Muscle of leg (tissue), 11 donors: Measurements from ENCODE around the gene FOXA3. TPM values are rescaled to one million over a fixed set of nuclear protein-coding genes. Genes with fewer than 3 reads are reported as not detected.

Experiments
- DNase-seq: peaks from one replicate; pipeline ENCODE4 v3.0.0; 2013
- H3K27ac ChIP-seq: one replicate; pipeline ENCODE4 v1.5.1; 2013; ENCODE audit warnings: mild to moderate bottlenecking, low read length, control low read depth
- H3K27me3 ChIP-seq: one replicate; pipeline ENCODE4 v1.6.1; 2013; ENCODE audit warnings: low read length; ENCODE audit not compliant: control insufficient read depth, insufficient read depth
- H3K36me3 ChIP-seq: one replicate; pipeline ENCODE4 v1.6.1; 2013; ENCODE audit warnings: low read length; ENCODE audit not compliant: control insufficient read depth, insufficient read depth
- H3K4me1 ChIP-seq: one replicate; pipeline ENCODE4 v1.6.1; 2013; ENCODE audit warnings: low read length; ENCODE audit not compliant: control insufficient read depth, insufficient read depth
- H3K4me3 ChIP-seq: one replicate; pipeline ENCODE4 v1.5.1; 2013; ENCODE audit warnings: low read length, control low read depth
- H3K9me3 ChIP-seq: replicated peaks from 2 replicates; pipeline ENCODE4 v1.6.1; 2013; ENCODE audit warnings: low read depth, low read length; ENCODE audit not compliant: control insufficient read depth
- WGBS: methylation state at CpG from one replicate; pipeline ENCODE4 v1.1.5; 2013; ENCODE audit warnings: missing lambda C conversion rate; ENCODE audit not compliant: insufficient coverage; 5-methylcytosine and 5-hydroxymethylcytosine counted together
- polyA plus RNA-seq, 8 donors: library from polyadenylated mRNA; unstranded; fragments of 120-200 nt; gene quantifications; one replicate each; pipeline versions ENCODE4 v1.2.1 to v1.2.3, GENCODE V29; 2013; ENCODE audit warnings: inconsistent platforms in 1 of 8, low replicate concordance in 1 of 8; ENCODE audit not compliant: insufficient read length in 8 of 8, insufficient read depth in 1 of 8
- total RNA-seq: library from RNA; stranded (reverse); fragments of 120-200 nt; gene quantifications from one replicate; pipeline ENCODE4 v1.2.4, GENCODE V29; 2013

Gene FOXA3
- total and polyA plus RNA-seq, 9 donors, result 0.09 to 0.41 (median 0.12) TPM; not detected in 6

DNA sequence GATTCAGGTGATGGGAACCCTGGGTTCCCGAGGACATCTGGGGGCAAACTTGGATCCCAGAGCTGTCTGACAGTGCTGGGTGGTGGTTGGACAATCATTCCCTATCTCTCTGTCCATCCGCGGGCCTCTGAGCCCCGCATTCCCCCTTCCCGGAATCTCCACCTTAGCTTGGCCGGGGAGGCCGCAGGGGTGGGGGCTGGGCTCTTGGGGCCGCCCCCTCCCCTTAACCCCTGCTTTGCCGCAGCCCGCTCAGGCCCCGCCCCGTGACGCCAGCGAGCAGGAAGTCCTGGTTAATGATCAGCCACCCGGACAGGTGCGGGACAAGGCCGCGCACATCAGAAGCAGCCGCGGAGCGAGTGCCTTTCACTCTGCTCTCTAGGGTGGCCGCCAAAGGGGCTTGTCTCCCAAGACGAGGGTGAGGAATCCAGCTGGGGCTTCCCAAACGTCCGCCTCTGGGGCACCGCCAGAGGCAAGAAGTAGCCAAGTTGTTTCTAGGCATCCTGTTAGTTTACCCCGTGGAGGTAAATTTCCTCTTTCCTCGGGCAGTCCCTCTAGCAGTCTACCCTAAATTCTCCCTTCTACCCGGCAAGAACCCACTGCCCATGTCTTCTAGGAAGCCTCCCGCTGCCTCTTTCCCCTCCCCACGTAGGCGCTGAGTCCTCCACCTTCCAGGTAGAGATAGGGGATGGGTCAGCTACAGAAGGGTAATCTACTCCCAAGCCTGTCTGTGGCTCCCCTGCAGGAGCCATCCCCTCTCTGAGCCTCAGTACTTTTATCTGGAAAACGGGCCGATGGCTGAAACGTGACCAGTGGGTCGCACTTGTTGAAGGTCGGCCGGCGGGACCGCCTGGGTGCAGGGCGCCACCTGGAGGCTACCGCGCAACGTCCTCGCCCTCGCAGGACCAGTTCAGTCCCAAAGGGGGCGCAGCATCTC, 18.8 kb downstream of the FOXA3 start:
- Histone ChIP-seq H3K4me1 (peaks cover 46% of the 10 kb centered on the region), H3K36me3 (peaks cover 20% of the 10 kb centered on the region)
- 7% methylated on average over 28 of the region's 47 CpGs for WGBS

DNA sequence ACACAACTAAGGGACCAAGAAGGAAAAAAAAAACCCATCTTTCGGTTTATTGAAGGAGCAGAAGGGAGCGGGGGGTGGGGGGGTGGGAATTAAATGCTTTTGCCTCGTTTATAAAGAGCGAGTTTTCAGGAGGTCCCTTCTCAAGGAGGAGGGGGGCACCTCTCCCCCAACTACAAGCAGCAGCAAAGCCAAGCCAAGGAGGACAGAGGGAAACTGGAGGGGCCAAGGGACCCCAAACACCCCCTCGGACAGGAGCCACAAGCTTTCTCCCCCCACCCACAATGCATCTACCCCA, 19.4 kb downstream of the FOXA3 start:
- no CpG with 5 or more reads among the region's 5 CpGs for WGBS
- Histone ChIP-seq H3K36me3 (peaks cover 20% of the 10 kb centered on the region), H3K27ac (no peak overlapping the region), H3K27me3 (peaks cover 2% of the 10 kb centered on the region), H3K9me3 (no peaks in the 10 kb centered on the region), H3K4me1 (peaks cover 46% of the 10 kb centered on the region), H3K4me3 (no peak overlapping the region)
- no peak for DNase-seq

More for the DNA sequence above, 18.8 kb downstream of the FOXA3 start:
- DNase-seq, result peak; percentile 85
- H3K27ac ChIP-seq, result no peak overlapping the region
- H3K27me3 ChIP-seq, result peaks cover 2% of the 10 kb centered on the region
- no peaks in the 10 kb centered on the region for H3K9me3 ChIP-seq
- no peak overlapping the region for H3K4me3 ChIP-seq

DNA sequence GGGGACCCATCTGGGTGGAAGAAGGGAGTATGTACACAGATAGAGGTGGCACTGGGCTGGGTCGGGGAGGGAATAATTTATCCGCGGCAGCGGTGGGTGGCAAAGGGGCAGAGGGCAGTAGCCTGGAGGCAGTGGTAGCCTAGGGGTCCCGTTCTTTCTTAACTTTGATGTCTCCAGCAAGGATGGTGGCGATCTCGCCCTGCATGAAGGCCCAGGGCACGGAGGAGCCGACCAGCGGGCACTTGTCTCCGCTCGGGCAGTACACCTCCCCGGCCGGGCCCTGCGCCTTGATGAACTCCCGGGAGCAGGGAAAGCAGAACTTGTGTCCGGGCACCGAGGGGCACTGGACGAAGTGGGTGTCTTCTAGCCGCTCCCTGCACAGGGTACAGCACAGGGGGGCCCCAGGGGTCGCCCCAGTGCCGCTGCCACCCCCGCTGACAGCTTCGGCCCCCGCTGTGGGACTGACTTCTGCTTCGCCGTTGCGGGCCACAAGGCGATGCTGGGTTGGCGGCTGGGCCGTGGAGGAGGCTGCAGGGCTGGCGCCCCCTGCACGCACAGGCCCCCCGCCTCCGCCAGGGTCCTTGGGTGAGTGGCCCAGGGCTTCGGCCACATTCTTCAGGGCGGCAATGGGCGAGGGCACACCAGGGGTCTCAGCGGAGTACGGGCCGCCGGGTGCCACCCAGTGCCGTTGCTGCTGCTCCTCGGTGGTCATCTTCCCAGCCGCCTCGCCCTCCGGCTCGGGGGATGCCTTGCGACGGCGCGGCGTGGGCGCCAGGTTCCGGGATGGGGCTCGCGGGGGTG, 20.0 kb downstream of the FOXA3 start:
- no peak for DNase-seq
- Histone ChIP-seq H3K4me1 (peaks cover 46% of the 10 kb centered on the region), H3K9me3 (no peaks in the 10 kb centered on the region), H3K27ac (no peak overlapping the region), H3K4me3 (no peak overlapping the region), H3K36me3 (peaks cover 20% of the 10 kb centered on the region), H3K27me3 (peaks cover 2% of the 10 kb centered on the region)
- 86% methylated on average over 55 of the region's 57 CpGs for WGBS

DNA sequence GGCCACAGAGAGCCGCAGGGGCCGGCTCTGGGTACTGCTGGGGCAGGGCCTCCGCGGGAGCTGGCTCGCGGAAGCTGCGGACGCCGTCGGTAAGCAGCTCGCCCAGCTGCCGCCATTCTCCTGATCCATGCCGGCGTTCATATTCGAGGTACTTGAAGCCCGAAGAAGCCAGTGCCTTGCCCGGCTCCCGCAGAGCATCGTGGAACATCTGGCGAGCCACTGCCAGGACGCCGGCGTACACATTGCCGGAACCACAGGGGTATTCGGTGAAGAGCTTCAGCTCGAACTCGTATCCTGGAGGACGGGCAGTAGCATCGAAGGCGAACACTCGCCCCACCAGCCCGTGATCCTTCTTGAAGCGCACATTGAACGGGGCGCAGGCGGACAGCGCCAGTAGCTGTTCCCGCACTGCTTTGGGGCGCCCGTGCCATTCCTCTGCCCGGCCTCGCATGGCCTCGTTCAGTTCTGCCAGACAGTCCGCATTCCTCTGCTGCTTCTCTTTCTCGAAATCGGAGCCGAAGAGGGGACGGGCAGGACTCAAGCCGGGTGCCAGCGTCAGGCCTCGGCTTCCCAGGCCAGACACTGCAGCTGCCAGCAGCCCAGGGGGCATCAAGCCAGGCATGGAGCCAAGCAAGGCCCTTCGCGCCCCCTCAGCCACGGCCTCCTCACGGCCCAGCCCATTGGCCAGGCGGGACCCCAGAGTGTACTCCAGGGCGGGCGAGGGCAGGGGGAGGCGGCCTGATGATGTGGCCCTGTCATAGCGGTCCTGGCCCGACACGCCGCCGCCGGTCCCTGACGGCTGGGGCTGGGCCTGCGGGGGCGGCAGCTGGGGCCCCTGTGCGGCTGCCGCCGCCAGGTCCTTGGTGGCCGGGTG, 20.8 kb downstream of the FOXA3 start:
- Histone ChIP-seq H3K4me3 (peak overlapping the region; percentile 46), H3K27me3 (no peaks in the 10 kb centered on the region), H3K9me3 (no peaks in the 10 kb centered on the region), H3K36me3 (peaks cover 20% of the 10 kb centered on the region), H3K4me1 (peaks cover 46% of the 10 kb centered on the region), H3K27ac (peak overlapping the region; percentile 84)
- peak; percentile 58 for DNase-seq
- 52% methylated on average over 72 of the region's 72 CpGs for WGBS

DNA sequence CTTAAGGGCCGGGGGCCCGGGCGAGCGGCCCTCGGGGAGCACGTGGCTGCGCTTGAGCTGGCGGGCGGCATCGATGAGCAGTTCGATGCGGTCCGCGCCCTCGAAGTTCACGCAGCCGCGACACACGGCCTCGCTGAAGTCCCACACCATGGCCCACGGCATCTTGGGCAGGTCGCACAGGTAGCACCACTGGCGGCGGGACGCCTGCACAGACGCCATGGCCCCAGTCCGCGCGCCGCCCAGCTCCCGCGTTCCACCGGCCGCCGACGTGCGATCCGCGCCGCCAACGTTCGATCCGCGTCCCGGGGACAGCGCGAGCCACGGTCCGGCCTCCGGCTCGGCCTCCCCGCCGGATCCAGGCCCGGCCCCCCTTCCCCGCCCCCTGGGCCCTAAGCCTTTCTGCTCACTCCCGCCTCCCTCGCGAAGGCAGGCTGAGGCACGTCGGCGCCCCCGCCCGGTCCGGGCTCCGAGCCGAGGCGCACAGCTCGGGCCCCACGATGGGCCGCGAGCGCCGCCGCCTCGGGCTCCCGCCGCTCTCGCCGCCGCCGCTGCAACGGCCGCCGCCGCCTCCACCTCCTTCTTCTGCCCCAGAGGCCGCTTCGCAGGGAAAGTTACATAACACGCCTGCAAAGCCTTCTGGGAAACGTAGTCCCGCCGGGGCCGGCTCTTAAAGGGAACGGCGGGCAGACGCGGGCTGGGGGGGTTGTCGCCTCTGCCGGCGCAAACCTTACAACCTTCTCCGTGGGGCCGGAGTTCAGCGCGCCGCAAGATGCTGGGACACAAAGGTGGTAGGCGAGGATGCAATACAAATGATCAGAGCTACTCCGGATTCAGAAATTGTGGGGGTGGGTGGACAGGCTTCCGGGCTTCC, 21.7 kb downstream of the FOXA3 start, which contains the start of gene IRF2BP1:
IRF2BP1 (minus strand) TSS at position 586 of the 871 bp plus-strand sequence; CDS start at position 219, 367 bp downstream.
- Histone ChIP-seq H3K9me3 (no peaks in the 10 kb centered on the region), H3K4me3 (peak within 1 kb of the TSS; percentile 46), H3K27me3 (no peaks in the 10 kb centered on the region), H3K4me1 (peaks cover 46% of the 10 kb centered on the region), H3K27ac (peak within 1 kb of the TSS; percentile 94), H3K36me3 (peaks cover 22% of the 10 kb centered on the region)
- WGBS, result under 1% methylated on average over 106 of the region's 107 CpGs
- peak; percentile 98 for DNase-seq

DNA sequence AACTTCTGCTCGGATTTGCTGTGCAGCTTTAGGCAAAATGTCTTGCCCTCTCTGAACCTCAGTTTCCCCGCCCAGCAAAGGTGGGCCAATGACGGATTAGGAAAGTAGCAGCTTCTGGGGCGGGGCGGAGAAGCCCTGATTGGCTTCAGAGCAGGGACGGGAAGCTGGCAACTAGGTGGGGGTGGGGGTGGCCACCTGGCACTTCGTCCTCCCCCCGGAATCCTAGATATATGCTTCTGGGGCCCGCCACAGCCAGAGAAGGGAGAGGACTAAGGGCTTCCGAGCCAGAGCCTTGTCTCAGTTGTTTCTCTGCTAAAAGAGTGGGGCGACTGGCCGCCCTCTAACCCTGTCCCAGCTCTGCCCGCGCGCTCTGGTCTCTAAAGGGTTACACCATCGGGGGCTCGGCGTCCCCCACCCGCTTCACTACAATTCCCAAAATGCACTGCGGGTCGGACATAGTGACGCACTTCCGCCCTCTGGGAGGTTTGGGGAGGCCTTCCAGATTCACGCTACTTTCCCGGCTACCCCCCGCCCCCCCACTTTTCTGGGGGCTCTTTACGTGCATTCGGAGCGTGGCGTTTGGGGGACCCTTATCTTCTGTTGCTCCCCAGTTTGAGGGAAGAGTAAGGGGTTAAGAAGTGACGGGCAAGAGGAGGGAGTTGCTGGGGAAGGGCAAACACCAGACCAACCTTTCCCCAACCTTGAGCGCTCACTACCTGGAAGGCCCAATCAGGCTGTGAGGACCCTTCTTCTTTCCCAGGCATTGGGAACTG, 22.5 kb downstream of the FOXA3 start:
- H3K9me3 ChIP-seq, result no peaks in the 10 kb centered on the region
- 2% methylated on average over 21 of the region's 32 CpGs for WGBS
- peak; percentile 98 for DNase-seq
- peak overlapping the region; percentile 94 for H3K27ac ChIP-seq
- H3K4me3 ChIP-seq, result peak overlapping the region; percentile 46
- H3K36me3 ChIP-seq, result peaks cover 20% of the 10 kb centered on the region
- H3K27me3 ChIP-seq, result no peaks in the 10 kb centered on the region
- H3K4me1 ChIP-seq, result peaks cover 46% of the 10 kb centered on the region

DNA sequence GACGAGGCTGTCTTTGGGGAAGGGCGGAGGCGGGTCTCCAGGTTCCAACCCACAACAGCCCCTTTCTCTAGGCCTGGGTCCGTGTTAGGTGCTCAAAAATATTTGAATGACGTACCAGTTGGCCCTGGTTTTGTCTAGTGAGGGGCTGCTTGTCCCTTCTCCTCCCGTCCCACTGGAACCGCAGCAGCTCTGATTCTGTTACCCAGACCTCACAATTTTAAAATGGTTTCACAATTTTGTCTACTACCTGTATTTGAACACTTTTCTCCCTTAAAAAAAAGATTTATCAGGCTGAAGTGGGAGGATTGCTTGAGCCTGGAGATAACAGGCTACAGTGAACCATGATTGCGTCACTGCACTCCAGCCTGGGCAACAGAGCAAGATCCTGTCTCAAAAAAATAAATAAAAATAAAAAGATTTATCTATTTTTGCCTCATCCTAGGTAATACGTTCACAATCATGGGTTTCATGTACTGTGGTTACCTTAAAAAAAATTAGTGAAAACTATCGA, 23.1 kb downstream of the FOXA3 start:
- Histone ChIP-seq H3K36me3 (peaks cover 16% of the 10 kb centered on the region), H3K4me3 (peak overlapping the region; percentile 46), H3K27ac (peak overlapping the region; percentile 94), H3K4me1 (peaks cover 42% of the 10 kb centered on the region), H3K27me3 (no peaks in the 10 kb centered on the region), H3K9me3 (no peaks in the 10 kb centered on the region)
- WGBS, result 34% methylated on average over 2 of the region's 10 CpGs
- DNase-seq, result peak; percentile 52

DNA sequence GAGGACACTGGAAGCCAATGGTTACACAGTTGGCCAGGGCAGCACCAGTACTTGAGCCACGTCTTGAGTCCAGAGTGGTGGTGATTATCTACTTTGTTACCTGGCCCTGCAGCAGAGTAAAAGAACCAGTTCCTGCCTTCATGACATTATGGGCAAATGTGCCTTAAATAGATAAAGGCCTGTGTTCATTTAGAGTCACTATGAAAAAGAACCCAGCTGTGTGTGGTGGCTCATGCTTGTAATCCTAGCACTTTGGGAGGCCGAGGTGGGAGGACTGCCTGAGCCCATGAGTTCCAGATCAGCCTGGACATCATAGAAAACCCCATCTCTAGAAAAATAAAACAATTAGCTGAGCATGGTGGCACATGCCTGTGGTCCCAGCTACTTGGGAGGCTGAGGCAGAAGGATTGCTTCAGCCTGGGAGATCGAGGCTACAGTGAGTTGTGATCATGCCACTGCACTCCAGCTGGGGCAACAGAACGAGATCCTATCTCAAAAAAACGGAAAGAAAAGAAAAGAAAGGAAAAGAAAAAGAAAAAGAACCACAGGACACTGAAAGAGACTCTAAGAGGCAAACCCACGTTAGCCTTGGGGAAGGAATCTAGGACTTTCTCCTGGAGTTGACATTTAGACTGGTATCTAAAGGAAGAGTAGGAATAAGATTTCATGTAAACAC, 25.2 kb downstream of the FOXA3 start:
- no peaks in the 10 kb centered on the region for H3K27me3 ChIP-seq
- no peak for DNase-seq
- WGBS, result 83% methylated on average over 2 of the region's 6 CpGs

More for the DNA sequence above, 25.2 kb downstream of the FOXA3 start:
- no peak overlapping the region for H3K4me3 ChIP-seq
- H3K9me3 ChIP-seq, result no peaks in the 10 kb centered on the region
- no peak overlapping the region for H3K27ac ChIP-seq
- H3K36me3 ChIP-seq, result peaks cover 7% of the 10 kb centered on the region
- H3K4me1 ChIP-seq, result peaks cover 22% of the 10 kb centered on the region
